Limb (tissue), 2 donors: Measurements from ENCODE around the gene C1orf21.

Experiments used
- DNase-seq, 2 donors: peaks; one replicate each; pipeline ENCODE4 v3.0.0-alpha.2; 2016; ENCODE audit errors: extremely low spot score in 2 of 2

The C1orf21 gene

DNA sequence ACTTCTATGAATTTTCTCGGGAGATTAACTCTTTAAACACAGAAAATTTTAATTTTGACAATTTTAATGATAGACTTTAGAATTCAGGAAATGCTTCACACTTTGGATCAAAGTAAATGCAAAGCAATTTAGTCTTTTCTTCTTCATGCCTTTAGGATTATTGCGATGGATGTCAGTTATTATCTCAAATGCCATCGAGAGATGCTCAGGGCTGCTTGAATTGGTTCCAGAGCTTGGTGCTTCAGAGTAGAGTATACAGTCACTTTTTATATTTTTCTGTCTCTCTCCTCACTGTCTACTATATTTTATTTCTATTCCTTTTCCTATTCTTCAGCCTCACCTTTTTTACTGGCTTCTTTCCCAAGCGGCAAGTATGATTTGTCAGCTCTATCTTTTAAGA lies 59.2 kb downstream of the C1orf21 start:
- DNase-seq, result no peak

- no peak for DNase-seq
Observed at GRCh38 chr1:184447651-184448185, 60.9 kb downstream of the C1orf21 start.

DNA sequence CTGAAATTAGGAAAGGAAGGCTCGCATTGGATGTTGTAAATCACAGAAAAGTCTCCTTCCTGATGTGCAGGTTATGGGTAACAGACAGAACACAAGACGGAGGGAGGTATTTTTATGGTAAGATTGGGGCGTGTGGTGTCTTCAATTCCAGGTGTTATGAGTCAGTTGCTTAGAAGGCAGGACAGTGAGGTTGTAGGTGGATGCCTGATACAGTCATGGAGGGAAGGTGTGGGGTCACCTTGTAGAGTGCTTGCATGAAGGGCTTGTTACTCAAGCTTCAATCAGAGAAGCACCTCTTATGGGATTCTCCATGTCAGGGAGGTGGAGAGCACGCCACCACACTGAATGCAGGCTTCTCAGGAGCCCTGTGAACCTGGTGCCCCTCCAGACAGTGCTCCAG lies 63.1 kb downstream of the C1orf21 start:
- no peak for DNase-seq

DNA sequence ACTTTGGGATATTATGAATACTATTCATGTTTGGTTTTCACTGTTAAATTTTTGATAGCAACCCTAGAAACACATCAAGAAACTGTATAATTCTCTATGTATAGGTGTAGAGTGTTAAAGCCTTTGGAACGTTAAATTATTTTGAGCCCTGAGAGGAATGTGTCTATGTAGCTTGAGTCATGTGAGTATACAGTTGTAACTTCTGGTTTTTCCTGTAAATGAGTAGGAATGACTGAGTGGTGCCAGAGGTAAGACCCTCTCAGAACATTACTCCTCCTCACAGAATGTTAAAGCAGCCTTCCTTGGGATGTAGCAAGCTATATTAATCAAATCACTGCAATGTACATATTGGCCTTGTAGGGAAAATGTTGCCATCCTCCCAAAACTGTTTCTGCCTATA lies 69.0 kb downstream of the C1orf21 start:
- no peak for DNase-seq

- no peak for DNase-seq
Observed at GRCh38 chr1:184456189-184456588, 69.4 kb downstream of the C1orf21 start.

DNA sequence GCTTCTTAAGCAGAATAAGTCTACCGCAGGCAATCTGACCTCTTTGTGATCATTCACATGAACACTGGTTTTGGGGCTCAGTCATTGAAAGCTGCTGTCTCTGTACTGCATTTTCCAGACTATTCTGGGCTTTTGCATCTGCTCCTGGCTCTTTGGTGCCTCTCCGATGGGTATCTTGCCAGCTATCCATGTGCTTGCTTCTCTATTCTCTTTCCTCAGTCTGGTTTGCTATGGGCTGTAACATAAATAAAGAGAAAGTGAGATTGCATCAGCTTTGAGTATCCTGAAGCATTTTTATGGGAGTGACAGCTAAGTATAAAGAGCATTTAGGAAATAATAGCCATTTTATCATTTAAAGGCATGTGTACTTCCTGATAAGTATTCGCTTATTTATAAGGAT lies 70.7 kb downstream of the C1orf21 start:
- no peak for DNase-seq

- no peak for DNase-seq
Observed at GRCh38 chr1:184461321-184461720, 74.5 kb downstream of the C1orf21 start.

GRCh38 chr1:184462155-184462554 lies 75.3 kb downstream of the C1orf21 start:
- no peak for DNase-seq

- no peak for DNase-seq
Observed at GRCh38 chr1:184462990-184463389, 76.2 kb downstream of the C1orf21 start.

DNA sequence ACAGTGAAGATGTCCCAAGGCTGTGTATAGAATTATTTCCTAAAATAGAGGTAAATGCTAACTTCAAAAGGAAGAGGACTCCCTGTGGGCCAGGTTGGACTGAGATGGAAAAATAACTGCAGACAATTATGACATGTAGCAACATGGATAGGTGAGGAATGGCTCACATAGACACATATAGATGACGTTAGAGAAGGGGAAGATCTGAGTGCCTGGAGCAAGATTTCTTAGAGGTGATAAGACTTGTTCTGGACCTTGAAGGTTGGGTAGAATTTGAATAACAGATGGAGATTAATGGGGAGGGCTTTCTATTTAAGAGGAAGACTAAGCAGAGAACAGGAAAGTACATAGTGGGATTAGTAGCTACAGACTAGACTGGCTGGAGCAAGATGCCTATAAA lies 76.9 kb downstream of the C1orf21 start:
- no peak for DNase-seq

DNA sequence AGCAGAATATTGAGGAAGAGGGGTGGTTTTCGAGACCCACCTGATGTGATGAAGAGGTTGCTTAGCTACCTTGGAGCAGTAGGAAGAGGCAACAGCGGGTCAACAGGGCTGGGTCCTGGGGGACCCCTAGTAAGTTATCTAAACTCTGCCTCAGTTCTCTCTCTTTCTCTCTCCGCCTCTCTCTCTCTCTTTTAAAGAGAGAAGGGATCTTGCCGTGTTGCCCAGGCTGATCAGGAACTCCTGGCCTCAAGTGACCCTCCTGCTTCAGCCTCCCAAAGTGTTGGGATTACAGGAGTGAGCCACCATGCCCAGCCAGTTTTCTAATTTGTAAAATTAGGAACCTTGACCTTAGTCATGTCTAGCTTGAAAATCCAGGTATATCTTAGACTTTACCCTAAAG lies 77.9 kb downstream of the C1orf21 start:
- no peak for DNase-seq

DNA sequence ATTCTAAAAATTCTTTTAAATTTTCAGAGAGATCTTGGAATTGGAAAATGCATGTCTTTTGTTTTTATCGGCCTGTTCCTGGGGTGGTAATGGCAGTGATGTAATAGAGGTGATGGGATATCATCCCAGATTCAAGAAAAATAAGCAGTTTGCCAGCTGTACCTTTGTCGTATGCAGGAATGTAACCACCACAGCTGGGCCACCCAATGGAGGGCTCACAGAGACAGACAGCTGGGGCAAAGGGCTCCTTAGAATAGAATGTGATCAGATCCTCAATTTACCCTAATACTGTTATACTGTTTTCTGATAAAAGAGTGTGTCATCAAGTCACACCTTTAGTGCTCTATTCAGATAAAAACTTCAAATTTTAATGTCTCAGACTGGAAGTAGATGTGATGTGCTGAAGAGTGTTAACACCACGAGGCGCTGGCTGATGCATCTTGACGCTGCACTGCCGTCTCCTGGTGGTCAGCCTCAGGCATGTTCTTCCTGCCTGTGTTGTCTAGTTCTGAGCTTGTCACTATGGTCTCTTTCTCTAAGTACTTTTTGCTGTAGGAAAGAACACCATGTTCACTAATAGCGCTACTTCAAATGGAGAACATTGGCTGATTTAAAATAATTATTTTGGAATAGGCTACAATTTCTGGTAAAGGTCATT lies 78.8 kb downstream of the C1orf21 start:
- no peak for DNase-seq

GRCh38 chr1:184467295-184467694 lies 80.5 kb downstream of the C1orf21 start:
- no peak for DNase-seq

GRCh38 chr1:184469396-184469795 lies 82.6 kb downstream of the C1orf21 start:
- DNase-seq, result no peak

- DNase-seq, result no peak
Observed at GRCh38 chr1:184471686-184472085, 84.9 kb downstream of the C1orf21 start.

DNA sequence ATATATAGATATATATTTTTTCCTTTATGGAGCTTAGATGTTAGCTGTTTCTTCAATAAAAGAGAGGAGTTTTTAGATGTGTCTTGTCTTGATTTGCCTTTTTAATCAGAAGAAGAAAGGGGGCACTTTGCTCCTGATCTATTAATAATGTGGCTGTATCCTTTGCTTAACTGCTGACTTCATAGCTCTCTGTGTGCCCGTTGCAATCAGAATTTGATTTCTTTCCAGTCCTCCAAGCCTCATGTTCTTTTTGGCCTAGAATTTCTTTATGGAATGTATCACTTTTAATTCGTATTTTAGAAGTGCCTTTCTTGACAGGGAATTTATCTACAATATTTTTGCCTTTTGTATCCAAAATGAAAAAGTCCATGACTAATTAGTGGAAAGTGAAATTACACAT lies 85.3 kb downstream of the C1orf21 start:
- DNase-seq, result no peak

GRCh38 chr1:184473176-184473966 lies 86.5 kb downstream of the C1orf21 start:
- DNase-seq, result no peak

DNA sequence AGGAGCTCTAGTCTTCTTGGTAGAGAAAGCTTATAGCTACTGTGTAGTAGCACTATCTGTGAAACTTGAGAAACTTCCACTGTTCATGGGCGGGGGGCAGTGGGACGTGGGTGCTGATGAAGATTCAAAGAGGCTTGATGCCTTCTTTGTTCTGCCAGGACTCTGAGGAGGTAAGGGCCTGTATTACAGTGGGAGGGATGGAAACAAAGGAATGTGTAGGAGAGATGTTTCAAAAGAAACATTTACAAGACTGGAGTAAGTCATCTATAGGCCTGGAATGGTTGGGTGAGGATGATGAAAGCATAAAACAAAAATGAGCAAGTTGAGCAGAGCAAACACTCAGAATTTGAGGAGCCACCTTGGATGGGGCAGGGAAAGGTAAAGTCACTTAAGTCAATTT lies 89.4 kb downstream of the C1orf21 start:
- DNase-seq, result no peak

- DNase-seq, result no peak
Observed at GRCh38 chr1:184479435-184480167, 92.8 kb downstream of the C1orf21 start.

GRCh38 chr1:184480736-184481135 lies 93.9 kb downstream of the C1orf21 start:
- no peak for DNase-seq

- DNase-seq, result no peak
Observed at GRCh38 chr1:184482136-184482535, 95.3 kb downstream of the C1orf21 start.

DNA sequence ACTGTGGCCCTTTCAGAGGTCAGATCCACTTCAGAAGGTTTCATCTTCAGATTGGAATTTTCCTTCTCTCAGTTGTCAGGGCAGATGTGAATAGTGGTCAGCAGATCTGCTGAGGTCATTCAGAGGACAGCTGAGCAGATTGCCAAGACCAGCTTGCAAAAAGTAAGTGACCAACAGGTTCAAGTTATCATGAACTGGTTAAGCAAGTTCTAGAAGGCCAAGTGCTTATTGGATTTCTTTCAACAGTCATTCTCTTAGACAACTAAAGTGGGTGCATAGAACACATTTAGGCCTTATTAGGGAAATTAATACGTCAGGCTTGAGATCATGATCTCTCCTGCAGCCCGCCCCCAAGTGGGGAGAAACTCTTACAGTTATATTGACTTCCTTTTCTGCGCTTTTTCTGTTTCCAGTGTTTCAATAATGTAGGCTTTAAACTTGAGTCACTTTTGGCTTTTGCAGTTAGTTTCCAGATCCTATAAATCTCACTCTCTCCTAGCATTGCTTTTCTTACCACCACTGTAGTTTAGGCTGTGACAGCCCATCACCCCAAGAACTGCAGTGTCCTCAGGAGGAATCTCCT lies 96.4 kb downstream of the C1orf21 start:
- peak in 1 of 2 donors; percentile 74 for DNase-seq
